Aorta (tissue), 5 donors: Measurements from ENCODE around the gene TRIM44. TPM values are rescaled to one million over a fixed set of nuclear protein-coding genes. Genes with fewer than 3 reads are reported as not detected.
"Not testable (repeated sequence)": the region's sequence is repeated elsewhere in the genome, so short reads cannot be mapped to it uniquely, and the experiment has no call there.

Experiments used
- ATAC-seq: fragments of 200-7000 bp; cut with Tn5 transposase; one replicate; pipeline ENCODE4 v1.9.1; 2022; ENCODE audit warnings: moderate library complexity; ENCODE audit not compliant: low FRiP score
- DNase-seq, 2 donors: peaks; one replicate each; pipeline ENCODE4 v3.0.0-alpha.2; 2020
- H3K27ac ChIP-seq, 2 donors: one replicate each; pipeline ENCODE4 v1.5.1; 2013; ENCODE audit warnings: low read length in 2 of 2, mild to moderate bottlenecking in 2 of 2, moderate library complexity in 2 of 2, control low read depth in 1 of 2, inconsistent platforms in 1 of 2, low read depth in 1 of 2
- H3K27me3 ChIP-seq, 2 donors: one replicate each; pipeline ENCODE4 v1.6.1; 2013; ENCODE audit warnings: control low read depth in 1 of 2, low read length in 1 of 2, mild to moderate bottlenecking in 1 of 2, moderate library complexity in 1 of 2; ENCODE audit not compliant: insufficient read depth in 2 of 2, control insufficient read depth in 1 of 2
- H3K36me3 ChIP-seq, 2 donors: one replicate each; pipeline ENCODE4 v1.6.1; 2013; ENCODE audit warnings: control low read depth in 1 of 2, low read length in 1 of 2, mild to moderate bottlenecking in 1 of 2; ENCODE audit not compliant: insufficient read depth in 2 of 2, control insufficient read depth in 1 of 2
- H3K4me1 ChIP-seq, 2 donors: one replicate each; pipeline ENCODE4 v1.6.1; 2013; ENCODE audit warnings: low read length in 2 of 2, control low read depth in 1 of 2, mild to moderate bottlenecking in 1 of 2, moderate library complexity in 1 of 2; ENCODE audit not compliant: insufficient read depth in 2 of 2, control insufficient read depth in 1 of 2
- H3K4me3 ChIP-seq, 2 donors: one replicate each; pipeline ENCODE4 v1.5.1; 2013; ENCODE audit warnings: low read length in 2 of 2, control low read depth in 1 of 2, mild to moderate bottlenecking in 1 of 2
- H3K9me3 ChIP-seq: one replicate; pipeline ENCODE4 v1.6.1; 2013; ENCODE audit warnings: mild to moderate bottlenecking, low read length; ENCODE audit not compliant: control insufficient read depth
- WGBS, 2 donors: extraction: QIAGEN DNeasy Blood & Tissue Kit; methylation state at CpG; one replicate each; pipeline ENCODE4 v1.1.7; 2013; 5-methylcytosine and 5-hydroxymethylcytosine counted together
- intact Hi-C, 2 donors: fragments of 100-400 bp; cut with DNase I; formaldehyde crosslinking; loops; one replicate each; pipeline versions ENCODE4 v1.14.2 to v1.15.0; 2022
- polyA plus RNA-seq, 2 donors: library from polyadenylated mRNA; stranded (reverse); fragments of 200-250 nt; gene quantifications; one replicate each; pipeline ENCODE4 v1.2.3, GENCODE V29; 2013
- total RNA-seq, 2 donors: library from RNA; stranded (reverse); fragmentation: NEBNext Ultra II Directional; extraction: Animal tissue kit (Norgen Biotek cat#: 25700); gene quantifications; one replicate each; pipeline ENCODE4 v1.2.1, GENCODE V29; 2021
- donor health status: healthy with polysubstance abuse.
- donor health status: Bipolar disorder and iron deficiency.
- donor health status: DM: no; HTN: no; CAD: no.
- donor health status: DM: no; HTN: no; CAD: no.
- donor health status: DM: yes; HTN: yes; CAD: no.

TRIM44 gene
- total and polyA plus RNA-seq, 4 donors = 10.3 to 63.3 (median 33.9) TPM

- H3K36me3 ChIP-seq, H3K27ac ChIP-seq, H3K27me3 ChIP-seq, H3K9me3 ChIP-seq, DNase-seq, intact Hi-C loops, H3K4me3 ChIP-seq, H3K4me1 ChIP-seq, ATAC-seq: not testable (repeated sequence)
- WGBS, 2 donors = 96 to 98% methylated on average over 3 of the region's 3 CpGs
Observed at GRCh38 chr11:35860194-35860593, 197.6 kb downstream of the TRIM44 start.

DNA sequence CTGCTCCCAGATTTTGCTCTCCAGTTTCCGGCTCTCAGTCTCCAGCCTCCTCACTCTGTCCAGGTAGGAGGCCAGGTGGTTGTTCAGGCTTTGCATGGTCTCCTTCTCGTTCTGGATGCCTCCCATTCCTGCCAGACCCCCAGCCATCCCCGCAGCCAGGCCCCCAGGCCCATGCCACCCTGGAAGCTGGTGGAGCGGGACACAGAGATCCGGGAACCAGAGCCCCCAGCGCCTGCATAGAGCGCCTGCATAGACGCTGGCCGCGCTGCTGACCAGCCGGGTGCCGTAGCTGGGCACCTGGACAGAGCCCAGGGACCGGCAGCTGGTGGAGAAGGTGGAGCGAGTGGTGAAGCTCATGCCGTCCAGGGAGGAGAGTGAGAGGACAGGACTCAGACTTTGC lies 198.6 kb downstream of the TRIM44 start:
- Histone ChIP-seq H3K36me3 (no peaks in the 10 kb centered on the region), H3K9me3 (no peaks in the 10 kb centered on the region), H3K27me3 (no peaks in the 10 kb centered on the region), H3K27ac (no peak overlapping the region), H3K4me1 (no peaks in the 10 kb centered on the region), H3K4me3 (no peak overlapping the region)
- intact Hi-C loops = no loop called here
- WGBS, 2 donors = 96 to 97% methylated on average over 15 of the region's 15 CpGs
- no peak for DNase-seq
- no peak for ATAC-seq

DNA sequence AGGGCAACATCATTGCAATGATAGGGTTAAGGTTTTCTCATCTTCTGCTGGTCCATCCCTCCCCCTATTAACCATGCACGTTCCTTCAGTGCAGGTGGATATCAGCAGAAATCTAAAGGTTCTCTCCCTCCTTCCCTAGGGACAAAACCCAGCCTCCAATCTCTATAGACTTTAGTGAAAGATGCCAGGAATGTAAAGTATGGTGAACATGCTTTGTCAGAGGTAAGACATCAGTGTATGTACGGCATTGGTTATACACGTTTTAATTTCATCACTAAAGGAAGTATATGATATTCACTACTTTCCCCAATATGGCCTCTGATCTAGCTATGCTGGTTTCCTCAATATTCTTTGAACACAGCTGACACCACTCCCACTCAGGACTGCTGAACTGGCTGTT lies 200.1 kb downstream of the TRIM44 start:
- no peak overlapping the region for H3K4me3 ChIP-seq
- no peaks in the 10 kb centered on the region for H3K36me3 ChIP-seq
- DNase-seq = no peak
- no peak overlapping the region for H3K27ac ChIP-seq
- H3K4me1 ChIP-seq = no peaks in the 10 kb centered on the region
- no peak for ATAC-seq
- no peaks in the 10 kb centered on the region for H3K9me3 ChIP-seq
- intact Hi-C loops = no loop called here
- no peaks in the 10 kb centered on the region for H3K27me3 ChIP-seq
- WGBS, 2 donors = 49 to 53% methylated on average over 3 of the region's 3 CpGs

- Histone ChIP-seq H3K27ac (no peak overlapping the region), H3K4me3 (no peak overlapping the region), H3K9me3 (no peaks in the 10 kb centered on the region), H3K27me3 (no peaks in the 10 kb centered on the region), H3K4me1 (no peaks in the 10 kb centered on the region), H3K36me3 (no peaks in the 10 kb centered on the region)
- DNase-seq (no peak), ATAC-seq (no peak)
- WGBS, 2 donors = 70% methylated on average over 2 of the region's 2 CpGs
- intact Hi-C loops = no loop called here
Observed at GRCh38 chr11:35864131-35864530, 201.6 kb downstream of the TRIM44 start.

GRCh38 chr11:35866601-35867000 lies 204.0 kb downstream of the TRIM44 start:
- no peak overlapping the region for H3K27ac ChIP-seq
- DNase-seq (no peak), ATAC-seq (no peak)
- no peaks in the 10 kb centered on the region for H3K4me1 ChIP-seq
- intact Hi-C loops = no loop called here
- H3K27me3 ChIP-seq = no peaks in the 10 kb centered on the region
- H3K4me3 ChIP-seq = no peak overlapping the region
- 97 to 98% methylated on average over 1 of the region's 1 CpG for WGBS, 2 donors
- no peaks in the 10 kb centered on the region for H3K36me3 ChIP-seq
- H3K9me3 ChIP-seq = no peaks in the 10 kb centered on the region

Other genes starting within 250 kb of the TRIM44 start
- gene SLC1A2, start 243.2 kb upstream of the TRIM44 start, total RNA-seq = 1 to 10 TPM; 1.1 to 1.5 TPM
- not detected for gene SLC1A2, start 243.2 kb upstream of the TRIM44 start, polyA plus RNA-seq
- 1 to 10 TPM; 2.3 to 3.1 TPM for gene PAMR1, start 137.2 kb upstream of the TRIM44 start, total RNA-seq
- 1 to 10 TPM in 1 of 2 donors, under 1 TPM in 1; 0.69 to 2.0 TPM for gene PAMR1, start 137.2 kb upstream of the TRIM44 start, polyA plus RNA-seq
- 10 to 100 TPM in 1 of 2 donors, 1 to 10 TPM in 1; 5.8 to 10.4 TPM for gene FJX1, start 44.3 kb upstream of the TRIM44 start, total RNA-seq
- gene FJX1, start 44.3 kb upstream of the TRIM44 start, polyA plus RNA-seq = under 1 TPM in 1 of 2 donors, not detected in 1; 1.00 TPM